Progenitor cell of endocrine pancreas (in vitro differentiated cells): ENCODE measurements around the gene SH3BGRL3. TPM values are rescaled to one million over a fixed set of nuclear protein-coding genes. Genes with fewer than 3 reads are reported as not detected.
A peak's percentile ranks its signal among the peaks of the same experiment; 100 is the strongest.
"Not testable (repeated sequence)": the region's sequence is repeated elsewhere in the genome, so short reads cannot be mapped to it uniquely, and the experiment has no call there.

Source experiments
- DNase-seq: peaks from one replicate; pipeline ENCODE4 v3.0.0; 2021; ENCODE audit warnings: low spot score; ENCODE audit not compliant: unreplicated experiment
- H3K27ac Mint-ChIP-seq: 2 replicates; pipeline ENCODE4 v1.8.0; 2021; ENCODE audit warnings: mild to moderate bottlenecking, moderate library complexity, mixed read lengths
- H3K27me3 Mint-ChIP-seq: 2 replicates; pipeline ENCODE4 v1.8.0; 2021; ENCODE audit warnings: mixed read lengths
- H3K36me3 Mint-ChIP-seq: 2 replicates; pipeline ENCODE4 v1.8.0; 2022; ENCODE audit warnings: mixed read lengths; ENCODE audit not compliant: insufficient read depth
- H3K4me1 Mint-ChIP-seq: 2 replicates; pipeline ENCODE4 v1.8.0; 2021; ENCODE audit warnings: low read depth, mixed read lengths
- H3K4me3 Mint-ChIP-seq: 2 replicates; pipeline ENCODE4 v1.8.0; 2021; ENCODE audit warnings: low read depth, mild to moderate bottlenecking, moderate library complexity, mixed read lengths
- H3K9me3 Mint-ChIP-seq: 2 replicates; pipeline ENCODE4 v1.8.0; 2021; ENCODE audit warnings: low read depth, mixed read lengths
- total RNA-seq: library from RNA; stranded (reverse); gene quantifications from 2 replicates; pipeline ENCODE4 v1.2.1, GENCODE V29; 2021
- TF ChIP-seq, protein P1 (sequence below): fragments of 200-600 bp; sonication (generic); IDR thresholded peaks from one replicate; pipeline ENCODE4 v1.5.0; 2021; ENCODE audit warnings: antibody characterized with exemption, mild to moderate bottlenecking; ENCODE audit not compliant: unreplicated experiment

SH3BGRL3 gene
- total RNA-seq, 1 donor from 2014 or later, result 63.8 TPM

DNA sequence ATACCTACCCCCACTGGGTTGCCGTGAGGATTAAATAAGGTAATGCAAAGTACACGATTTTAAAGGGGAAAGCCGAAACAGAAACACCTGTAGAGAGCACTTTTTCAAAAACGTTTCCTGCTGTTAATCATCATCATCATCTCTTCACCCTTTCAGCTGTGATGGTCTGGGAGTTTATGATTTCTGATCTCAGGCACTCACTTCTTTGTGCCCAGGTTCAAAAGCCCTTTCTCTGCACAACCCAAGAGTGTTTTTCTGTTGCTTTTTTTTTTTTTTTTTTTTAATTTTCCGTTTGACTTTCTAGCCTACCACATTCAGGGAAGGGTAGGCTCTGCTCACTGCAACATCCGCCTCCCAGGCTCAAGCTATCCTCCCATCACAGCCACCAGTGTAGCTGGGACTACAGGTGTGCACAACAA, 27.5 kb downstream of the SH3BGRL3 start:
- no peaks in the 10 kb centered on the region for H3K36me3 Mint-ChIP-seq
- H3K4me3 Mint-ChIP-seq, result peak overlapping the region; percentile 98
- peaks cover 4% of the 10 kb centered on the region for H3K27me3 Mint-ChIP-seq
- no peaks in the 10 kb centered on the region for H3K9me3 Mint-ChIP-seq
- H3K4me1 Mint-ChIP-seq, result peaks cover 10% of the 10 kb centered on the region
- peak overlapping the region; percentile 37 for H3K27ac Mint-ChIP-seq
- DNase-seq, result no peak
- TF ChIP-seq, protein P1, sequence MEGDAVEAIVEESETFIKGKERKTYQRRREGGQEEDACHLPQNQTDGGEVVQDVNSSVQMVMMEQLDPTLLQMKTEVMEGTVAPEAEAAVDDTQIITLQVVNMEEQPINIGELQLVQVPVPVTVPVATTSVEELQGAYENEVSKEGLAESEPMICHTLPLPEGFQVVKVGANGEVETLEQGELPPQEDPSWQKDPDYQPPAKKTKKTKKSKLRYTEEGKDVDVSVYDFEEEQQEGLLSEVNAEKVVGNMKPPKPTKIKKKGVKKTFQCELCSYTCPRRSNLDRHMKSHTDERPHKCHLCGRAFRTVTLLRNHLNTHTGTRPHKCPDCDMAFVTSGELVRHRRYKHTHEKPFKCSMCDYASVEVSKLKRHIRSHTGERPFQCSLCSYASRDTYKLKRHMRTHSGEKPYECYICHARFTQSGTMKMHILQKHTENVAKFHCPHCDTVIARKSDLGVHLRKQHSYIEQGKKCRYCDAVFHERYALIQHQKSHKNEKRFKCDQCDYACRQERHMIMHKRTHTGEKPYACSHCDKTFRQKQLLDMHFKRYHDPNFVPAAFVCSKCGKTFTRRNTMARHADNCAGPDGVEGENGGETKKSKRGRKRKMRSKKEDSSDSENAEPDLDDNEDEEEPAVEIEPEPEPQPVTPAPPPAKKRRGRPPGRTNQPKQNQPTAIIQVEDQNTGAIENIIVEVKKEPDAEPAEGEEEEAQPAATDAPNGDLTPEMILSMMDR, result no peak

DNA sequence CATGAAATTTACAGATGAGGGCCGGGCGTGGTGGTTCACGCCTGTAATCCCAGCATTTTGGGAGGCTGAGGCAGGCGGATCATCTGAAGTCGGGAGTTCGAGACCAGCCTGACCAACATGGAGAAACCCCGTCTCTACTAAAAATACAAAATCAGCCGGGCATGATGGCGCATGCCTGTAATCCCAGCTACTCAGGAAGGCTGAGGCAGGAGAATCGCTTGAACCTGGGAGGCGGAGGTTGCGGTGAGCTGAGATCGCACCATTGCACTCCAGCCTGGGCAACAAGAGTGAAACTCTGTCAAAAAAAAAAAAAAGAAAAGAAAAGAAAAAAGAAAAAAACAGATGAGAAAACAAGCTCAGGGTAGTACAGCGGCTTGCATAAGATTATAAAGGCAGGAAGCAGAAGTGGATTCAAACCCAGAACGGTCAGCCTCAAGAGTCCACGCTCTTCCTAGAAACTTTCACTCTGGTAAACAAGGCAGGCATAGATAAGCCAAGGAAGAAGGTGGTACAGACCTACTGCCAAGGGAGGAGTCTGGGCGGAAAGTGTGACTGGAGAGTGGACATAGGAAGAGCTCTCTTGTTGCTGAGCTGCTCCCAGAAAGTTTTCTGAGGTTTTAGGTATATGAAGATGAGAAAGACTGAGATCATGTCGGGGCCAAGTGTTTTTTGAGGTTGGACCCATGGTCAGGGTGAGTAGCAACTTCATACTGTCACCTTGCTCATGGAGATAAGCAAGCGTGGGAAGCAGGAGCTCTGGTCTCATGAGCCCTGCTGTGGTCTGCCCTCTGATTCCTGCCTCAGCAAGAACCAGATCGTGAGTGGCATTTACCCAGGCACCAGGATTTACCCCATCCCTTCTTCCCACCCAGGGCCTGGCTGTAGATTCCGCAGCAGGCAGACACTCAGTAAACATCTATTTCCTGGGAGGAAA, 28.3 kb downstream of the SH3BGRL3 start:
- not testable (repeated sequence) for H3K27me3 Mint-ChIP-seq, H3K4me1 Mint-ChIP-seq, DNase-seq, H3K36me3 Mint-ChIP-seq, H3K9me3 Mint-ChIP-seq, H3K4me3 Mint-ChIP-seq, H3K27ac Mint-ChIP-seq

DNA sequence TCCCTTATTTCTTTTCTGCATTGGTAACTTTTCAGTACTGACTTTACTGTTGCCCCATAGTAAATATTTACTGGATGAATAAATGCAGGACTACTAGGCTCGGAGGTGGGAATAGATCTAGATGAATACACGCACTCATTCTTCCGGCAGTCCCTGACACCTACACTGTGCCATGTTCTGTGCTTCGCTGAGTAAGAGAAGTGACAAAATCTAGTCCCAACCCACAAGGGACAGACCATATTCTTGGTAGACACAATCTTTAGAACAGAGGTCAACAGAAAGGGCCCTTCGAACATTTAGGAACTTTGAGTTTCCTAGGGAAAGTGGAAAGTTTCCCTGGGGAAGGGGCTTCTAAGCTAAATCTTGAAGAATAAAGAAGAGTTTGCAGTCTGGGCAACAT, 34.6 kb downstream of the SH3BGRL3 start:
- no peak overlapping the region for H3K27ac Mint-ChIP-seq
- H3K27me3 Mint-ChIP-seq, result peaks cover 4% of the 10 kb centered on the region
- H3K36me3 Mint-ChIP-seq, result no peaks in the 10 kb centered on the region
- H3K9me3 Mint-ChIP-seq, result no peaks in the 10 kb centered on the region
- H3K4me3 Mint-ChIP-seq, result no peak overlapping the region
- TF ChIP-seq, protein P1, result no peak
- DNase-seq, result no peak
- peaks cover 7% of the 10 kb centered on the region for H3K4me1 Mint-ChIP-seq

DNA sequence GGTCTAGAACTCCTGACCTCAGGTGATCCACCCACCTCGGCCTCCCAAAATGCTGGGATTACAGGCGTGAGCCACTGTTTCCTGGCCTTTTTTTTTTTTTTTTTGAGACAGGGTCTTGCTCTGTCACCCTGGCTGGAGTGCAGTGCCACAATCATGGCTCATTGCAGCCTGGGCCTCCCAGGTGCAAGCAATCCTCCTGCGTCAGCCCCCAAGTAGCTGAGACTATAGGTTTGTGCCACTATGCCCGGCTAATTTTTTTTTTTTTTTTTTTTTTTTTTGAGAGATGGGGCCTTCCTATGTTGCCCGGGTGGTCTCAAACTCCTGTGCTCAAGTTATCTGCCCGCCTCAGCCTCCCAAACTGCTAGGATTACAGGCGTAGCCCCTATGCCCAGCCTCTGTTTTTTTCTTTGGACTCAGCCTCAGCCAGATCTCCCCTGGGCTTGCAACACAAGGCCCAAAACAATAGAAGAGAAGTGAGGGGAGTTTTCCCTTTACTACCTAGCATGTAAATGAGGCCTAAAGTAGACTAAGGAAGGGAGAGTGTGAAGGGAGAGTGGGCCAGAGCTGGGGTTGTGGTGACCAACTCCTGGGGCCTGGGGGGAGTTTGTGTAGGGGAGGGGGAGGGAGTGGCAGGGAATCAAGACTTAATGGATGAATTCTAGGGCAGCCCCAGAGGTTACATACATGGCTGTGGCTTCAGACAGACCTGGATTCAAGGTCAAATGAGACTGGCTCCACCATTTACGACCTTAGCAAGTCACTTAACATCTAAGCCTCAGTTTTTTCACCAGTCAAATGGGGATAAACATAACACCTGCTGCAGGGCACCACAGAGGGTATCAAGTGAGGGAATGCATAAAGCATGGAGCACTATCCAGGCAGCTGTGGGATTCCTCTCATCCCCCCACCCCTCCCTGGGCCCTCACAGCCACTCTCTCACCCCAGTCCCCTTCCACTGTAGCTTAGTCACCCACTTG, 36.3 kb downstream of the SH3BGRL3 start:
- Mint-ChIP-seq H3K4me1 (peaks cover 7% of the 10 kb centered on the region), H3K27ac (no peak overlapping the region), H3K36me3 (no peaks in the 10 kb centered on the region), H3K4me3 (no peak overlapping the region), H3K27me3 (peaks cover 4% of the 10 kb centered on the region), H3K9me3 (no peaks in the 10 kb centered on the region)
- TF ChIP-seq, protein P1, result no peak
- no peak for DNase-seq

DNA sequence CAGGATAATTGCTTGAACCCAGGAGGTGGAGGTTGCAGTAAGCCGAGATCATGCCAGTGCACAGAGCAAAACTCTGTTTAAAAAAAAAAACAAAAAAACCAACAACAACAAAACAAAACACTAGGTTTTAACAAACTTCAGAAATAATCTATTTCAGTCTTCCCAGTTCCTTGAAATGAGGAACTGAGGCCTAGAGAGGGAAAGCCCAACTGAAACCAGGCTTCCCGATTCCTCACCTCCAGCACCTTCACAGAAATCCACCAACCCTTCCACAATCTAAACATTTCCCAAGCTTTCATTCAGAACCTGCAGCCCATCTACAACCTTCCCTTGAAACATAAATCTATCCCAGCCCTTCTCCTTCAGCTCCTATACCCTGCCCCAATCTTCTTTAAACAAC, 37.3 kb downstream of the SH3BGRL3 start:
- Mint-ChIP-seq H3K27me3 (no peaks in the 10 kb centered on the region), H3K4me3 (no peak overlapping the region), H3K36me3 (peaks cover 4% of the 10 kb centered on the region), H3K27ac (peak overlapping the region; percentile 63), H3K4me1 (peaks cover 7% of the 10 kb centered on the region), H3K9me3 (no peaks in the 10 kb centered on the region)
- DNase-seq, result no peak
- TF ChIP-seq, protein P1, result no peak
